GM12892 (cell line): ENCODE data around the gene GSG1L.

Experiments used
- POLR2A ChIP-seq: IDR thresholded peaks from 2 replicates; pipeline ENCODE4 v1.6.1; 2011; ENCODE audit warnings: low read depth, low read length, control low read depth
- POLR2AphosphoS5 ChIP-seq: IDR thresholded peaks from 2 replicates; pipeline ENCODE4 v1.6.1; 2011; ENCODE audit warnings: low read depth, low read length, control low read depth

- TF ChIP-seq POLR2AphosphoS5 (no peak), POLR2A (no peak)
These were observed 200.1 kb downstream of the GSG1L start for GRCh38 chr16:27863377-27863776.
